GM19023 (cell line): ENCODE results near the gene EIF4G3.
"Not testable (repeated sequence)": the region's sequence is repeated elsewhere in the genome, so short reads cannot be mapped to it uniquely, and the experiment has no call there.

Source experiments
- ATAC-seq: cut with Tn5 transposase; IDR thresholded peaks from one replicate; pipeline ENCODE4 v1.9.1; 2021; ENCODE audit warnings: mild to moderate bottlenecking, moderate library complexity; ENCODE audit not compliant: unreplicated experiment

Gene EIF4G3

GRCh38 chr1:21114431-21114830 is 62.3 kb downstream of the EIF4G3 start:
- ATAC-seq: no peak

DNA sequence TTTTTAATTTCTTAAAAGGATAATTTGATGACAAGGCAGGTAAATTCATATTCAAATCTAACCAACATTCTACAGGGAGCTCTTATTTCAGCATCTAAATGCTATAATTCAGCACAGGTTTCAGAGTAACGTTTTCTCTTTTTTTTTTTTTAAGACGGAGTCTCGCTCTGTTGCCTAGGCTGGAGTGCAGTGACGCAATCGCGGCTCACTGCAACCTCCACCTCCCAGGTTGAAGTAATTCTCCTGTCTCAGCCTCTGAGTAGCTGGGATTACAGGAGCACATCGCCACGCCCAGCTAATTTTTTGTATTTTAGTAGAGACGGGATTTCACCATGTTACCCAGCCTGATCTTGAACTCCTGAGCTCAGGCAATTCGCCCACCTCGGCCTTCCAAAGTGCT is 66.5 kb downstream of the EIF4G3 start:
- no peak for ATAC-seq

DNA sequence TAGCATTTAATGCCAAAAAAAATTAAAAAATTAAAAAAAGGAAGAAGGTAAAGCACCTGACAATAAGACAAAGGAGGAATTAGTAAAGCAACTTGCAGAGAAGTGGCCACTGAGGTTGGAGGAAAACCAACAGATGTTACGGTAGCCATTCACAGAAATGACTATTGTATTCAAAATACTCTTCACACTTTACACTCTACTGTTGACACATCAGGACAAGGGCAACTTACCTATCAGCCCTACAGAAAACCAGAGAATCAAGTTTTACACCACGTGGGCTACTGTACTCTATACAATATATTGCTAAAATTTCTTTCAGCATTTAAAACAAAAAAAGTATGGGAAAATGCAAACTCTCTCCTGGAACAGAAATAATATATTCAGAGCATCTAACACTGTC is 70.0 kb downstream of the EIF4G3 start:
- no peak for ATAC-seq

GRCh38 chr1:21106238-21106637 is 70.5 kb downstream of the EIF4G3 start:
- ATAC-seq: no peak

- no peak for ATAC-seq
Measured at GRCh38 chr1:21105807-21106206, 70.9 kb downstream of the EIF4G3 start.

- ATAC-seq: no peak
Measured at GRCh38 chr1:21104683-21105082, 72.0 kb downstream of the EIF4G3 start.

GRCh38 chr1:21100481-21100921 is 76.2 kb downstream of the EIF4G3 start:
- no peak for ATAC-seq

- no peak for ATAC-seq
Measured at GRCh38 chr1:21099869-21100131, 76.9 kb downstream of the EIF4G3 start.

GRCh38 chr1:21099034-21099868 is 77.4 kb downstream of the EIF4G3 start:
- no peak for ATAC-seq

DNA sequence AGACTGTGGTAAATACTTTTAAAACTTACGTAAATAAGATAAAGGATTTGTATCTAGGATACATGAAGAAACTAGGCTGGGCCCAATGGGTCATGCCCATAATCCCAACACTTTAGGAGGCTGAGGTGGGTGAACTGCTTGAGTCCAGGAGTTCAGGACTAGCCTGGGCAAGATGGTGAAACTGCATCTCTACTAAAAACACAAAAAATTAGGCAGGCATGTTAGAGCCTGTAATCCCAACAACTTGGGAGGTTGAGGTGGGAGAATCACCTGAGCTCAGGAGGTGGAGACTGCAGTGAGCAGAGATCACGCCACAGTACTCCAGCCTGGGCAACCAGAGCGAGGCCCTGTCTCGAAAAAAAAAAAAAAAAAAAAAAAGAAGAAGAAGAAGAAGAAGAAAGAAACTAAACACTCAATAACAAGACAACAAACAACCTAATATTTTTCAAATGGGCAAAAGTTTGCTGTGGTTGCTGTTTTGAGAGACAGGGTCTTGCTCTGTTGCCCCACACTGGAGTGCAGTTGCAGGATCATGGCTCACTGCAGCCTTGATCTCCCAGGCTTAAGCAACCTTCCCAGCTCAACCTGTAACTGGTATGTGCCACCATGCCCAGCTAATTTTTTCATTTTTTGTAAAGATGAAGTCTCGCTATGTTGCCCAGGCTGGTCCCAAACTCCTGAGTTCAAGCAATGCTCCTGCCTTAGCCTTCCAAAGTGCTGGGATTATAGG is 78.3 kb downstream of the EIF4G3 start:
- ATAC-seq: no peak

DNA sequence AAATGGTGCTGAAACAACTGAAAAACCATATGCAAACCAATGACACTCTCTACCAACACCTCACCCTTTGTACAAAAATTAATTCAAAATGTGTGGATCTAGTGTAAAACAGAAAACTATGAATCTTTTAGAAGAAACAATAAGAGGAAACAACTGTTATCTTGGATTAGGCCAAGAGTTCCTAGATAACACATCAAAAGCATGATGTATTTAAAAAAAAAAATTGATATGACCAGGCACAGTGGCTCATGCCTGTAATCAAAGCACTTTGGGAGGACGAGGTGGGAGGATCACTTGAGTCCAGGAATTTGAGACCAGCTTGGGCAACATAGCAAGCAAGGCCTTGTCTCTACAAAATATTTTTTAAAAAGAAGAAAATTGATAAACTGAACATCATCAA is 79.0 kb downstream of the EIF4G3 start:
- ATAC-seq: no peak

GRCh38 chr1:21095976-21096375 is 80.7 kb downstream of the EIF4G3 start:
- ATAC-seq: no peak

DNA sequence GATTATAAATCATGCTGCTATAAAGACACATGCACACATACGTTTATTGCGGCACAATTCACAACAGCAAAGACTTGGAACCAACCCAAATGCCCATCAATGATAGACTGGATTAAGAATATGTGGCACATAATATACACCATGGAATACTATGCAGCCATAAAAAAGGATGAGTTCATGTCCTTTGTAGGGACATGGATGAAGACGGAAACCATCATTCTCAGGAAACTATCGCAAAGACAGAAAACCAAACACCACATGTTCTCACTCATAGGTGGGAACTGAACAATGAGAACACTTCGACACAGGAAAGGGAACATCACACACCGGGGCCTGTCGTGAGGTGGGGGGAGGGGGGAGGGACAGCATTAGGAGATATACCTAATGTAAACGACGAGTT is 82.4 kb downstream of the EIF4G3 start:
- ATAC-seq: not testable (repeated sequence)

GRCh38 chr1:21093271-21093958 is 83.3 kb downstream of the EIF4G3 start:
- ATAC-seq: not testable (repeated sequence)

DNA sequence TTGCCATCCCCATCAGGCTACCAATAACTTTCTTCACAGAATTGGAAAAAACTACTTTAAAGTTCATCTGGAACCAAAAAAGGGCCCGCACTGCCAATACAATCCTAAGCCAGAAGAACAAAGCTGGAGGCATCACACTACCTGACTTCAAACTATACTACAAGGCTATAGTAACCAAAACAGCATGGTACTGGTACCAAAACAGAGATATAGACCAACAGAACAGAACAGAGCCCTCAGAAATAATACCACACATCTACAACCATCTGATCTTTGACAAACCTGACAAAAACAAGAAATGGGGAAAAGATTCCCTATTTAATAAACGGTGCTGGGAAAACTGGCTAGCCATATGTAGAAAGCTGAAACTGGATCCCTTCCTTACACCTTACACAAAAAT is 84.2 kb downstream of the EIF4G3 start:
- ATAC-seq: not testable (repeated sequence)

DNA sequence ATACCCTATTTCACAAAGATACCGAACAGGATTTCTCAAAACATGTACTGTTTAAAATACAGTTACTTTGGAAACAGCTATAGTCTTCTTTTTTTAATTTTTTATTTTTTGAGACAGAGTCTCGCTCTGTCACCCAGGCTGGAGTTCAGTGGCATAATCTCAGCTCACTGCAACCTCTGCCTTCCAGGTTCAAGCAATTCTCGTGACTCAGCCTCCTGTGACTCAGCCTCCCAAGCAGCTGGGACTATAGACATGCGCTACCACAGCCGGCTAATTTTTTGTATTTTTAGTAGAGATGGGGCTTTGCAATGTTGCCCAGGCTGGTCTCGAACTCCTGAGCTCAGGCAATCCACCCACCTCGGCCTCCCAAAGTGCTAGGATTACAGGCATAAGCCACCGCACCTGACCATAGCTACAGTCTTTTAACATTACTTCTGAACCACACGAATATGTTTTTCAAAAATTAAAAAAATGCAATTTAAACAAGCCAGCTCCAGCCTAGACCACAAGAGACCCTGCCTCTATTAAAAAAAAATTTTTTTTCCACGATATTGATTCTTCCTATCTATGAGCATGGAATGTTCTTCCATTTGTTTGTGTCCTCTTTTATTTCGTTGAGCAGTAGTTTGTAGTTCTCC is 85.5 kb downstream of the EIF4G3 start:
- not testable (repeated sequence) for ATAC-seq

GRCh38 chr1:21090463-21090862 is 86.2 kb downstream of the EIF4G3 start:
- ATAC-seq: no peak

GRCh38 chr1:21089731-21090130 is 87.0 kb downstream of the EIF4G3 start:
- no peak for ATAC-seq

GRCh38 chr1:21089299-21089698 is 87.4 kb downstream of the EIF4G3 start:
- no peak for ATAC-seq

GRCh38 chr1:21084111-21084810 is 92.4 kb downstream of the EIF4G3 start:
- no peak for ATAC-seq

DNA sequence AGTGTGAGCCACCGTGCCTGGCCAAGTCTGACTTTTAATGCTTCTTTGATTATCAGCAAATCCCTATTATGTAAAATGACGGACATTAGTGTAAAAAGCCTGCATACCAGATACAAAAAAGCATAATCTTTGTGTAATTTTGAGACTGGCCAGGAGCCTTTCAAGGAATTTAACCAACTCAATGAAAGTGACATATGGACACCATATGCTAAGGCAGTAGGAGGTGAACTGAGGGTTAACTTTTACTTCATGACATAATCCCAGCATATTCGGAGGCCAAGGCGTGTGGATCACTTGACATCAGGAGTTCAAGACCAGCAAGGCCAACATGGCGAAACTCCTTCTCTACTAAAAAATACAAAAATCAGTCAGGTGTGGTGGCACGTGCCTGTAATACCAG is 94.6 kb downstream of the EIF4G3 start:
- no peak for ATAC-seq
